Measurements from ENCODE around the gene BLOC1S5.

Gene BLOC1S5, protein sequence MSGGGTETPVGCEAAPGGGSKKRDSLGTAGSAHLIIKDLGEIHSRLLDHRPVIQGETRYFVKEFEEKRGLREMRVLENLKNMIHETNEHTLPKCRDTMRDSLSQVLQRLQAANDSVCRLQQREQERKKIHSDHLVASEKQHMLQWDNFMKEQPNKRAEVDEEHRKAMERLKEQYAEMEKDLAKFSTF
- total RNA-seq: 4.7 to 29.4 (median 18.6) reads per million in 9 experiments

DNA sequence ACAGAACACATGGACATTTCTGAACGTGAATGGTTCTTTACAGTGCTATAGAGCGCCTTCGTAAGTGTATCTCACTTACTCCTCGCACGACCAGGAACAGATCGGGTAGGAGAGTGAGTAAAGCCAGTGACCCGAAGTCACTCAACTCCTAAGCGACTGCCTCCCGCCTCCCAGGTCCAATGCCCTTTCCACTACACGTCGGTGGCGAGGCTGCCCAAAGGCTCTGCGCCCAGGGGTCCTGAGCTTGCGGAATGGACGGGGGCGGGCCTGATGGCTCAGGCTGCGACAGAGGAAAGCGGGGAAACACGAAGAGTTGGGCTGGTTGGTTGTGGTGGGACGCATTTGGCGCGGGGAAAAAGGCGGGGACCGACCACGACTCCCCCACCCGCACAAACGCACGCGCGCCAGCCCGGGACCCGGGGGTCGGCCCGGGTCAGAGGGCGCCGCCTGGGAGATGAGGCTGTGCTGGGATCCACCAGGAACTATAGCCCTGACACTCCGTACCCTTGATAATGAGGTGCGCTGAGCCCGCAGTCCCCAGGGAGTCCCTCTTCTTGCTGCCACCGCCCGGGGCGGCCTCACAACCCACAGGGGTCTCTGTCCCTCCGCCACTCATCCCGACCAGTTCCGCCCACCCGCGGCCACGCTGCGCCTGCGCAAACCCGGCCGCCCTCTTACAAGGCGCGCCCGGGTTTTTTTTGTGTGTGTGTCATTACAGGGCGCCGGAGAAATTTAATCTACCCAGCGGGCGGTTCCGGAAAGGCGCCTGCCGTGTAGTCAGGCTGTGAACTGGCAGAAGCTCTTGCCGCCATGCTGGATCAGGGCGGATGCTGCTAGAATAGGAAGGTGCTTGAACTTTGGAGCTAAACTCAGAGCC is at the start of gene BLOC1S5:
TSS of gene BLOC1S5 (minus strand) at position 629 of the 877 bp plus-strand sequence. CDS start at position 616, 13 bp downstream.
- Mint-ChIP-seq H3K27me3 (no peaks in the 10 kb centered on the region), H3K4me3 (peak within 1 kb of the TSS; percentile 93 to 94), H3K27ac (peak within 1 kb of the TSS; percentile 95 to 96), H3K4me1 (ENCODE audit: low read depth in 2 of 2) (peaks cover 8 to 25% of the 10 kb centered on the region in 2 donors), H3K9me3 (no peaks in the 10 kb centered on the region), H3K36me3 (ENCODE audit: insufficient read depth) (peaks cover 17% of the 10 kb centered on the region)
- ATAC-seq (replicated peaks): peak; percentile 92
- DNase-seq: peak; percentile 96 to 97 (median 96)

DNA sequence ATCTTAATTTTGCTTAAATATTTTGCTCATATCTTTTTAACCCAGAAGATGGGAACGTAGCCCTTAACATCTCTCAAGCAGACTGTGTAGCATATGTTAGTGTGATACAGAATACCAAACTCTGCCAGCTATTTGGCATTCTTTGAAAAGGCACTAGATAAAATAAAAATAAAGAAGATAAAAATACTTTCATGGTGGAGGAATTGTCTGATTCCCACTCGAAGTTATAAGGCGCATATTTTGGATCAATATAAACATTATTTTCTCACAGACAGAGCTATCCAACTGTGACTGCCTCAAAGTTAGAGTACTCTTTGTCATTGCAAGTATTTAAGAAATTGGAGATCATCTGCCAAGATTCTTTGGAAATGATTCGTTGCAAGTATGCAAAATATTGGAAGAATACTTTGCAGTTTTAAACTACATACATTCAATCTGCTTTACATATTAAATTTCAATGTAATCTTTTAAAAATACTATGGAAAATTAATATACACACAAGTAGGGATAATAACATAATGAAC is 49.0 kb upstream of the BLOC1S5 start:
- Mint-ChIP-seq H3K27me3 (peaks cover 41 to 50% of the 10 kb centered on the region in 2 donors), H3K4me3 (no peak overlapping the region), H3K27ac (no peak overlapping the region), H3K4me1 (ENCODE audit: low read depth in 2 of 2) (no peaks in the 10 kb centered on the region), H3K9me3 (no peaks in the 10 kb centered on the region), H3K36me3 (ENCODE audit: insufficient read depth) (no peaks in the 10 kb centered on the region)
- DNase-seq (no peak), ATAC-seq (replicated peaks) (no peak)

DNA sequence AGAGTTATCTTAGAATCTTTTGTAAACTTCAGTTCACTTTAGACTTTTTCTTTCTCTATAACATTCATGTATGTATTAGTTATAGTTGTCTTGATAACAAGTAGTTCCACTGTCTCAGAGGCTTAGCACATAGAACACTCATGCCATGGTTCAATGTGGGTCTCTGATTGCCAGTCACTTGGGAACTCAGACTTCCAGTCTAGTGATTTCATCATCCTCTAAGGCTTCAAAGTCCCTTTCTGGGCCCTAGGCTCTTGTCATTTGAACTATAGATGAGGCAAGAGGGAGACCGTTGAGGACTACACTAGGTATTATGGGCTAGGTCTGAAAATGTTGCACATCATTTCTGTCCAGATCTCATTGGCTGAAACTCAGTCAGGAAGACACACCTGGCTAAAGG is 46.5 kb upstream of the BLOC1S5 start:
- peaks cover 64 to 69% of the 10 kb centered on the region in 2 donors for H3K27me3 Mint-ChIP-seq
- no peaks in the 10 kb centered on the region for H3K36me3 Mint-ChIP-seq (ENCODE audit: insufficient read depth)
- H3K27ac Mint-ChIP-seq: no peak overlapping the region
- H3K4me3 Mint-ChIP-seq: no peak overlapping the region
- no peaks in the 10 kb centered on the region for H3K4me1 Mint-ChIP-seq (ENCODE audit: low read depth in 2 of 2)
- DNase-seq (no peak), ATAC-seq (replicated peaks) (no peak)
- no peaks in the 10 kb centered on the region for H3K9me3 Mint-ChIP-seq

DNA sequence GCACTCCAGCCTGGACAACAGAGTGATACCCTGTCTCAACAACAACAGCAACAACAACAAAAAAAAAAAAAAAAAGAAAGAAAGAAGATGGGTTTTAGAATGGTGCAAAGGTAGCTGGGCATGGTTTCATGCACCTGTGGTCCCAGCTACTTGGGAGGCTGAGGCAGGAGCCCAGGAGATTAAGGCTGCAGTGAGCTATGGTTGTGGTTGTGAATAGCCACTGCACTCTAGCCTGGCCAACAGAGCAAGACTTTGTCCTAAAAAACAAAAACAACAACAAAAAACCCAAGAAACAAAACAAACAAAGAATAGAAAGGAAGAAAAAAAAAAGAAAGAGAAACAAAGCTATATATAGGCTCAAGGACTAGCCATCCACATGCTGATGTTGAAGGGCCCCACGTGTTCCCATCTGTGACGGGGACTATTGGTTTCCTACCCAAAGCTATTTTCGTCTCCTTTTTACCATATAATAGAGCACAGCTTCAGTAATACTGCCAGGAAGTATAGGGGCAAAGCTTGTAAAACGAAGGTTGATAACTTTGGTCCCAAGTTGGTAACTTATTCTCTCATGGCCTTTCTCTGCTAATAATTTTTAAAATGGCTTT is 46.0 kb upstream of the BLOC1S5 start:
- no peaks in the 10 kb centered on the region for H3K4me1 Mint-ChIP-seq (ENCODE audit: low read depth in 2 of 2)
- H3K27me3 Mint-ChIP-seq: peaks cover 64 to 65% of the 10 kb centered on the region in 2 donors
- H3K4me3 Mint-ChIP-seq: no peak overlapping the region
- no peaks in the 10 kb centered on the region for H3K9me3 Mint-ChIP-seq
- H3K36me3 Mint-ChIP-seq (ENCODE audit: insufficient read depth): no peaks in the 10 kb centered on the region
- H3K27ac Mint-ChIP-seq: no peak overlapping the region
- ATAC-seq (replicated peaks) (no peak), DNase-seq (no peak)

DNA sequence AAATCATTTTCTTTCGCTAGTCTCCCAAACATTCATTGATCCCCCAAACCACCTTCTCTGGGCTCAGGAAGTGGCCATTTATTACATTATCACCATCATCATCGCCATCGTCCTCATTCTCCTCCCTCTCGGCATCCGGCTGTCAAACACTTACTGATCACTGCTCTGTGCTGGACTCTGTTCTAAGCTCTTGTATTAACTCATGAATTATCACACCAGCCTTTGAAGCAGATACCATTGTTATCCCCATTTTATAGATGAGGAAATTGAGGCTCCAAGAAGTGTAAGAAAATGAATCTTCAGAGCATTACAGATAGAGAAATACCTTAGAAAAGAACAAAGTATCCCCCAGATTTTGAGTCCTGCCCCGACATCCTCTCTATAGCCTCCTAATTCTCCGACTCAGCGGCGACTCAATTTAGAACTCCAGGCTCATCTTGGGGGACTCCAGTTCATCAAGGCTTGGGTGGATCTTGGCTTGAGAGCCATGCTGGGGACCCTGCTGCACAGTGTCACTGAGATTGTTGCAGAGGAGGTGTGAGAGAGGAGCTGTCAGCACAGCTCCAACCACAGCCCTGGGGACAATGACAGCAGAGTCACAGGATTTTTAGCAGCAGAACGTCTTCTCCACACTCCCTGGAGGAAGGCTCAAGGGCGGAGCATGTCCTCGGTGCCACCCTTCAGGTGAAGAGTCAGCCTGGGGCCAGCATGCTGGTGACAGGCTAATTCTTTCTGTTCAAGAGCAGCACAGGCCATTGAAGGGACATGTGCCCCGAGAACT is 44.8 kb upstream of the BLOC1S5 start:
- ATAC-seq (replicated peaks) (no peak), DNase-seq (no peak)
- Mint-ChIP-seq H3K4me3 (no peak overlapping the region), H3K27ac (no peak overlapping the region), H3K9me3 (no peaks in the 10 kb centered on the region), H3K27me3 (peaks cover 52 to 63% of the 10 kb centered on the region in 2 donors), H3K4me1 (ENCODE audit: low read depth in 2 of 2) (no peaks in the 10 kb centered on the region), H3K36me3 (ENCODE audit: insufficient read depth) (no peaks in the 10 kb centered on the region)

DNA sequence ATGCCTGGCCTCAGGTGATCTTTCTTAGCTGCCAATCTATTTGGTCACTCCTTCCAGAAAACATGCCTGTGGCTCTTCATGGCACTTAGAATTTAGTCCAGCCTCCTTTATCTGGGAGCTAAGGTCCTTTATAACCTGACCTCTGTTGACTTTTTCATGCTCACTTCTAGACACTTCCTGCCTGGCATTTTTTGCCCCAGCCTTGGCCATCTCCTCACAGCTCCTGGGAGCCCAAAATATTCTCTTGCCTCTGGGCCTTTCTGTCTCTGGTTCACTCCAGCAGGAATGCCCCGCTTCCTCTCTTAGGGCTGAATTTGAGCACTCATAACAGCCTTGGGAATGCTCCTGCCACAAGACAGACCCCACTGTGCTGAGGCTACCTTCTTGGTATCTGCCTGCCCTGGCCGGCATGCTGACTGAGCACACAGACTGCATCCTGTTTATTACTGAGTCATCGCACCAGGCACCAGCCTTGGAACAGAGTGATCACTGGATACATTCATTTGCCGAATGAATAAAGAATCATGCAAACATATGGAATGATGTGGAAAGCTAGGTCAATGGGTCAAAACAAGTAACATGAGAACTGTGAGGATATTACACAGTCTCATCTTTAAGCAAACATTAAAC is 44.0 kb upstream of the BLOC1S5 start:
- Mint-ChIP-seq H3K4me1 (ENCODE audit: low read depth in 2 of 2) (no peaks in the 10 kb centered on the region), H3K36me3 (ENCODE audit: insufficient read depth) (peaks cover under 1% of the 10 kb centered on the region), H3K4me3 (no peak overlapping the region), H3K27me3 (peaks cover 49 to 63% of the 10 kb centered on the region in 2 donors), H3K9me3 (no peaks in the 10 kb centered on the region), H3K27ac (no peak overlapping the region)
- no peak for ATAC-seq (replicated peaks)
- DNase-seq: no peak

DNA sequence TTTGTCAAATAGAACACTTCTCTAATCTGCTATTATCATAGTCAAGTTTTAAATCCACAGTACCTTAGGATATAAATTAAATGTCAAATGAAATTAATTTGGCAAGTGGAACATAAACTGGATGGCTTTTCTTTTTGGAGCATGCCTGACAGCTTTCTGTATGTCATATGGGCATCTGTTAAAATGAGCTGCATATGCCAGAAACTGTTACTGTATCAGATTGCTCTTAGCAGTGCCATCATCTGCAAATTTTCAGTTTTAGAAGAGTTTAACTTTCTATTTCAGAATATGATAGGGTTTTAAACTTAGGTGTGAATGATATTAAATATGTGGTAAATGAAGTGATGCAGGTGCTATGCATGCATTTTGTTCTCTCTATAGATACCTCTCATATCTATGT is 41.6 kb upstream of the BLOC1S5 start:
- H3K36me3 Mint-ChIP-seq (ENCODE audit: insufficient read depth): peaks cover 11% of the 10 kb centered on the region
- peaks cover 41 to 56% of the 10 kb centered on the region in 2 donors for H3K27me3 Mint-ChIP-seq
- peaks cover 14 to 16% of the 10 kb centered on the region in 2 donors for H3K4me1 Mint-ChIP-seq (ENCODE audit: low read depth in 2 of 2)
- no peak overlapping the region for H3K27ac Mint-ChIP-seq
- no peak overlapping the region for H3K4me3 Mint-ChIP-seq
- no peaks in the 10 kb centered on the region for H3K9me3 Mint-ChIP-seq
- ATAC-seq (replicated peaks): no peak
- DNase-seq: no peak

DNA sequence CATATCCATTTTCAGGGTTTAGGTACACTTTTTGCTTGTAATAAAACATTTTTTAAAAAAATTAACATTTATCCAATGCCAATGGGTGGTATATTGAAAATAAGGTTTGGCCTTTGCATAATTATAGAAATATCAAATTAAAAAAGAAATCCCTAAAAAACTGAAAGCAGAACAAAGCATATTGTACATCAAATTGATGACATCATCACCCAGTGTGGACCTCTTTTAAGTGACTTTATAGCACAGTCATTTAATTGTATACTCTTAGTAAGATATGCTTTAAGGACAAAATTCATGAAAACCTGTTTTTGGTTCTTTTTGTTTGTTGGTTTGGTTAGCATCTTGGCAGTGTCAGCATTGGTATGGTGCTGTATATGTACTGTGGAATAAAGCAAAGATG is 39.5 kb upstream of the BLOC1S5 start:
- H3K27me3 Mint-ChIP-seq: peaks cover 31 to 40% of the 10 kb centered on the region in 2 donors
- no peaks in the 10 kb centered on the region for H3K9me3 Mint-ChIP-seq
- ATAC-seq (replicated peaks): no peak
- H3K36me3 Mint-ChIP-seq (ENCODE audit: insufficient read depth): peaks cover 19% of the 10 kb centered on the region
- no peak for DNase-seq
- H3K4me1 Mint-ChIP-seq (ENCODE audit: low read depth in 2 of 2): peaks cover 17 to 30% of the 10 kb centered on the region in 2 donors
- no peak overlapping the region for H3K4me3 Mint-ChIP-seq
- H3K27ac Mint-ChIP-seq: no peak overlapping the region

DNA sequence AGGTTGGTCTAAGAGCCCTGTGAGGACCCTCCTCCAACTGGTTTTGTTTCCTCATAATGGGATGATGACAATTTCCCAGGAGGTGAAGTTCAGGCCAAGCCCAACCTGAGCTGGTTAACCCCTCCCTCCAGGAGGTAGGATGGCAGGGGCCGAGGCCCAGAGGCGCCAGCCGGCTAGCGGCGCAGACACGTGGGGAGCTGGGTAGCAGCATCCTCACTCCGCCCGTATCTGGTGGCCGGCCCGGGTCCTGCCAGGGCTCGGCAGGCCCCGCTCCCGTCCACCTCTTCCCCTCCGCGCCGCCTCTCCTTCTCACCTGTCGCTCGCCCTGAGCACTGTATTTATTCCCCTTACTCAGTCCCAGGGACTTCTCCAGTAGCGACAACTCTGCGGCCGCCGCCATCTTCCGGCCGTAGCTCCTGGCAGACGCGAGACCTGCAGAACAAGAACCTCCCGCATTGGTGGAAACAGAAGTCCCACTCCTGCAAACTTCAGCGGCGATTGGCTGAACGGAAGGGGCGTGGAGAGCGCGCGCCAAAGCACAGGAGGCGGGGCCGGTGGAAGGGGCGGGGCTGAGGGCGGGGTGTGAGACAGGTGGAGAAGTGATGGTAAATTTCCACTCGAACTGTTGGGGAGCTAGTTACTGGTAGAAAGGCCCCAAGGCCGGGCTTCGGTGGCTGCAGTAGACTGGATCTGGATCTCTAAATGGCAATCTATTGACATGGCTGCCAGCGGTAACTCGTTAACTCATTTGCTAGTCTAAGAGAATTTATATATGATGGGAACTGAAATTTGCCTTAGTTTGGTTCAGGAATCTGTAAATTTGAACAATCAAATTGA is 38.2 kb upstream of the BLOC1S5 start, which contains the start of gene EEF1E1:
TSS of gene EEF1E1 (minus strand) at position 427 of the 837 bp plus-strand sequence. CDS start at position 400, 27 bp downstream.
- peaks cover 19% of the 10 kb centered on the region for H3K36me3 Mint-ChIP-seq (ENCODE audit: insufficient read depth)
- peaks cover 17 to 27% of the 10 kb centered on the region in 2 donors for H3K27me3 Mint-ChIP-seq
- no peaks in the 10 kb centered on the region for H3K9me3 Mint-ChIP-seq
- peaks cover 17 to 30% of the 10 kb centered on the region in 2 donors for H3K4me1 Mint-ChIP-seq (ENCODE audit: low read depth in 2 of 2)
- peak; percentile 96 for ATAC-seq (replicated peaks)
- peak within 1 kb of the TSS; percentile 93 to 96 for H3K27ac Mint-ChIP-seq
- peak; percentile 87 to 89 (median 88) for DNase-seq
- peak within 1 kb of the TSS; percentile 90 to 97 for H3K4me3 Mint-ChIP-seq

DNA sequence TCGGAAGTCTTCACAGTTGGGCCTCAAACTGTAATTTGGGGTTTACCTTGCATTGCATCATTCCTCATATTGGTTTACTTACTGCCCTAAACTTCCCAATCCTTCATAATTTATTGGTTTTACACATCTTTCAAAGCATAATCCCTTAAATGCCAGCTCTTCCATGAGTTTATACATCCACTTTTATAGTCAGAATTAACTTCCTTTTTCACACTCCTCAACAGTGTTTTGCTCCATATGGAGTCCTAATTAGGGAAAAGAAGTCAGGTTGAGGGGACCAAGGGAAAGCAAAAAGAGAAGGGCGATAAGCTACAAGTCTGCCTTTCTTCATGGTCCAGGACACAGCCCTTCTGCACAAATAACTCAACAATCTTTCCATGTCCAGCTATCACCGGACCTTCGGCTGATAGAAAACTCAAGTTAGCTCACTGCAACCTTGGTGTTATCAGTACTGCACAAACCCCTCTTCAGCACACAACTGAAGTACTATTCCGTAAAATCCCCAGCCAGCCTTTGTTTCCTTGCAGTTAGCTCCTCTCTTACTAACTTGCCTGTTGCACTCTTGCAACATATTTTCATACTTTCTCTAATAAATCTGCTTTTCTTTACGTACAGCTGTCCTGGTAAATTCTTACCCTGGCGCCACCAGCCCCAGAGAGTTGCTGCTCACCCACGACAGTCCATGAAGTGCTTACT is 36.1 kb upstream of the BLOC1S5 start:
- Mint-ChIP-seq H3K4me1 (ENCODE audit: low read depth in 2 of 2) (peaks cover 17 to 33% of the 10 kb centered on the region in 2 donors), H3K9me3 (no peaks in the 10 kb centered on the region), H3K4me3 (no peak overlapping the region), H3K27me3 (peaks cover 0 to 11% of the 10 kb centered on the region in 2 donors), H3K36me3 (ENCODE audit: insufficient read depth) (peaks cover 34% of the 10 kb centered on the region), H3K27ac (no peak overlapping the region)
- DNase-seq: no peak
- no peak for ATAC-seq (replicated peaks)

DNA sequence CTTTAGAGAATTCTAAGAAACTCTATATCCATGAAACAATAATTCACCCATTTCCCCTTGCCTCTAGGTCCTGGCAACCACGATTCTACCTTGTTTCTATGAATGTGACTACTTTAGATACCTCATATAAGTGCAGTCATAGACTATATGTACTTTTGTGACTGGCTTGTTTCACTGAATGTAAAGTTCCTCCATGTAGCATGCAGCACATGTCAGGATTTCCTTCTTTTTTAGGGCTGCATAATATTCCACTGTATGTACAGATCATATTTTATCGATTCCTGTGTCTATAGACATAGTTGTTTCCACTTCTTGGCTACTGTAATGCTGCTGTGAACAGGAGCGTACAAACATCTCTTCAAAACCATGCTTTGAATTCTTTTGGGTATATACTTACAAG is 26.5 kb upstream of the BLOC1S5 start:
- Mint-ChIP-seq H3K4me1 (ENCODE audit: low read depth in 2 of 2) (peaks cover 0 to 5% of the 10 kb centered on the region in 2 donors), H3K27ac (no peak overlapping the region), H3K4me3 (no peak overlapping the region), H3K27me3 (no peaks in the 10 kb centered on the region), H3K36me3 (ENCODE audit: insufficient read depth) (peaks cover 53% of the 10 kb centered on the region), H3K9me3 (no peaks in the 10 kb centered on the region)
- ATAC-seq (replicated peaks): no peak
- no peak for DNase-seq
